Measurements from ENCODE around the gene DIP2A.

- TF ChIP-seq EZH2 (IDR thresholded peaks at IDR 0.05; ENCODE audit: low read depth, low read length, severe bottlenecking) (no peak), CTCF (IDR thresholded peaks at IDR 0.05; ENCODE audit: control extremely low read depth in 1 of 3, insufficient read depth in 1 of 3, low read depth in 1 of 3, low read length in 3 of 3) (no peak), MAFK (IDR thresholded peaks at IDR 0.05; ENCODE audit: low read depth, low read length) (no peak), POLR2AphosphoS5 (IDR thresholded peaks at IDR 0.05; ENCODE audit: low read depth, low read length) (no peak), TAF7 (optimal IDR thresholded peaks at IDR 0.05; ENCODE audit: borderline replicate concordance, low read depth, low read length) (no peak), RAD21 (IDR thresholded peaks at IDR 0.05 in 1 of 2, conservative IDR thresholded peaks at IDR 0.05 in 1 of 2; ENCODE audit: low read depth in 2 of 2, low read length in 2 of 2) (no peak), TAF1 (IDR thresholded peaks at IDR 0.05; ENCODE audit: low read depth, low read length) (no peak)
Observed at GRCh38 chr21:46486481-46487126, 27.9 kb downstream of the DIP2A start.
